ENCODE data around the gene PRLH.

The PRLH gene

GRCh38 chr2:237600205-237600846 lies 34.0 kb downstream of the PRLH start:
- no peak overlapping the region for H3K4me3 ChIP-seq (replicated peaks in 1 of 2; ENCODE audit: low read depth in 2 of 2, low read length in 2 of 2)
- peak; percentile 79 to 86 for DNase-seq (ENCODE audit: low read depth in 2 of 2)
- TF ChIP-seq CTCF (IDR thresholded peaks at IDR 0.05; ENCODE audit: low read depth, low read length), result peak; percentile 38

GRCh38 chr2:237601453-237602116 lies 35.2 kb downstream of the PRLH start:
- no peak overlapping the region for H3K4me3 ChIP-seq (replicated peaks in 1 of 2; ENCODE audit: low read depth in 2 of 2, low read length in 2 of 2)
- peak in 1 of 2 donors; percentile 34 for DNase-seq (ENCODE audit: low read depth in 2 of 2)
- TF ChIP-seq CTCF (IDR thresholded peaks at IDR 0.05; ENCODE audit: low read depth, low read length), result no peak

- DNase-seq (ENCODE audit: low read depth in 2 of 2), result no peak
- TF ChIP-seq CTCF (IDR thresholded peaks at IDR 0.05; ENCODE audit: low read depth, low read length), result no peak
- no peak overlapping the region for H3K4me3 ChIP-seq (replicated peaks in 1 of 2; ENCODE audit: low read depth in 2 of 2, low read length in 2 of 2)
Measured at GRCh38 chr2:237602409-237602808, 36.0 kb downstream of the PRLH start.

- no peak for TF ChIP-seq CTCF (IDR thresholded peaks at IDR 0.05; ENCODE audit: low read depth, low read length)
- DNase-seq (ENCODE audit: low read depth in 2 of 2), result no peak
- H3K4me3 ChIP-seq (replicated peaks in 1 of 2; ENCODE audit: low read depth in 2 of 2, low read length in 2 of 2), result peak overlapping the region in 1 of 2 donors; percentile 10
Measured at GRCh38 chr2:237603049-237603717, 36.8 kb downstream of the PRLH start.

GRCh38 chr2:237603718-237604362 lies 37.5 kb downstream of the PRLH start:
- H3K4me3 ChIP-seq (replicated peaks in 1 of 2; ENCODE audit: low read depth in 2 of 2, low read length in 2 of 2), result peak overlapping the region in 1 of 2 donors; percentile 10
- DNase-seq (ENCODE audit: low read depth in 2 of 2), result peak; percentile 85 to 92
- TF ChIP-seq CTCF (IDR thresholded peaks at IDR 0.05; ENCODE audit: low read depth, low read length), result no peak

GRCh38 chr2:237604391-237604790 lies 38.0 kb downstream of the PRLH start:
- DNase-seq (ENCODE audit: low read depth in 2 of 2), result no peak
- TF ChIP-seq CTCF (IDR thresholded peaks at IDR 0.05; ENCODE audit: low read depth, low read length), result no peak
- H3K4me3 ChIP-seq (replicated peaks in 1 of 2; ENCODE audit: low read depth in 2 of 2, low read length in 2 of 2), result no peak overlapping the region

All from cardiac fibroblast (primary cell).